GM19455 (cell line): Measurements from ENCODE around the gene GPR27.

Source experiments
- ATAC-seq: cut with Tn5 transposase; IDR thresholded peaks from one replicate; pipeline ENCODE4 v1.9.1; 2021; ENCODE audit not compliant: unreplicated experiment

The GPR27 gene

GRCh38 chr3:71784914-71785531, 31.4 kb downstream of the GPR27 start, which contains the start of gene PROK2:
PROK2 (minus strand) TSS chr3:71785148; CDS start chr3:71785052, 96 bp downstream.
- no peak for ATAC-seq

- ATAC-seq, result no peak
Observed at GRCh38 chr3:71785532-71786216, 32.0 kb downstream of the GPR27 start.

DNA sequence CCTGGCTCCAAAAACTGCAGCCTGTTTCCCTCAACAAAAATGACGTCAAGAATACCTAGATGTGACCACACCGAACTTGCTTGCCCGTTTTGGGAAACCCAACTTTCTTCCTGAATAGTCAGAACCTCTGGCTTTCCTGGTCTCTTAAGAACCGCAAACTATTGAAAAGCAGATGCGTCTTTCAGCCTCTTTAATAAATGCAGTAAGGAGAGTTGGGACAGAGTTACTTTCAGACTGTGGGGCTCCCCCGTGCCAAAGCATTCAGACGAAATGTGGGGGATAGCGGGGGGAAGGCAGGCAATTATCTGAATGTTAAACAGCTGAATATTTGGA, 32.5 kb downstream of the GPR27 start:
- ATAC-seq, result no peak

DNA sequence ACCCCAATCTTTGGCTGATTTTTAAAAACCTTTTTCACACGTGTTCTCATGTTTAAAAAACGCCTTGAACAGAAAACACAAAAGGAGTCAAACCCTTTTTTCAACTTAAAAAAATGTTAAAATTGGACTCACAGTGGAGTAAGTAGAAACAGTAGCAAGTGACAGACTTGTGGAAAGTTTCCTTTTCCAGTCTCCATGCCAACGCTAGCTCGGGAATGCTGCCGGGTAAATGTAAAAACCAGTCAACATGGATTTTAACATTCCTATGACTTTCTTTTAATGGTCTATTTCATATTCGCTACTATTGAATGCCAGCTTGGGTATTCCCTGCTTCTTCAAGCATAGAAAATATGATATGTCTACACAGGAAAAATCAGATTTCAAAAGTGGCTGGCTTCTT, 32.9 kb downstream of the GPR27 start:
- ATAC-seq, result no peak

GRCh38 chr3:71787851-71788405, 34.3 kb downstream of the GPR27 start:
- no peak for ATAC-seq

DNA sequence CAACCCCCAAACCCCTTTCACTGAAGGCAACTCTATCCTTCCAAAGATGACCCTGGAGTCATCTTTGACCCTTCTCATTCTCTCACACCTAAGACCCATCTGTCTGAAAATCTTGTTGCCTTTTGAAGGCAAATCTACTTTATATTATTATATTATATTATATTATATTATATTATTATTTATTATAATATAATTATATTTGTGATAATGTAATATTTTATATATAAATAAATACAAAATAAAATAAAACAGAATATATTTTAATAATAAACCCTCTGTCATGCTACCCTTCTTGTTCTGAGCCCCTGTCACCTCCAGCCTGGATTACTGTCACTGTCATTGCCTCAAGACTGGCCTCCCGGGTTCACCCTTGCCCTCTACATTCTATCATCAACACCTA, 36.3 kb downstream of the GPR27 start:
- no peak for ATAC-seq

DNA sequence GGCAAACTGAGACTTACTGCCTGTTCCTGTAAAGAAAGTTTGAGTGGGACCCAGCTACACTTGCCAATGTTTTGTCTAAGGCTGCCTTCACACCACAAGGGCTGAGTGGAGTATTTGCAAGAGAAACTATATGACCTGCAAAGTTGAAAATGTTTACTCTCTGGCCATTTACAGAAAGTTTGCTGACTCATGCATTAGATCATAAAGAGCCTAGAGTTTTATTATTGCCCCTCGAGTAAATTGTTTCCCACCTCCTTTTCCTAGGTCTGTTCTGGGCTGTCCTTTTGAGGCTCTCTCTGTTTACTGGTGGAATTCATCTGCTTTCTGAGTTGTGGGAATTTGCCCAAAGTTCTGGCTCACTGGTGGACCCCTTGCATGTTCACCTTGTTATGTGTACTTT, 38.0 kb downstream of the GPR27 start:
- ATAC-seq, result no peak

DNA sequence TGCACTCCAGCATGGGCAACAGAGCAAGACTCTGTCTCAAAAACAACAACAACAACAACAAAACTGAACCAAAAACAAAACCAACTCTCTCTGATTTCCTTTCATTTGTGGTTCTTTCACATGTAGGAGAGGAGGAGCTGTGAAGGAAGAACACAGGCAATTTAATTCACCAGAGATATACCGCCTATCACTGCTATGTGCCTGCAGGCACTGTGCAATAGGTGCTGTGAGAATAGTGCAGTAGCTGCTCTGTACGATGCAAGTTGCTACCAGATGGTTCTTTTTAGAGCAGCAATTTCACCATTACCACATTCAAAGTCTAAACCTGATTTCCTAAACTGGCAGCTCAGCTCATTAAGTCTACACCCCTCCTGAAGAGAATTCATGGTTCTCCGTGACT, 42.6 kb downstream of the GPR27 start:
- ATAC-seq, result no peak

DNA sequence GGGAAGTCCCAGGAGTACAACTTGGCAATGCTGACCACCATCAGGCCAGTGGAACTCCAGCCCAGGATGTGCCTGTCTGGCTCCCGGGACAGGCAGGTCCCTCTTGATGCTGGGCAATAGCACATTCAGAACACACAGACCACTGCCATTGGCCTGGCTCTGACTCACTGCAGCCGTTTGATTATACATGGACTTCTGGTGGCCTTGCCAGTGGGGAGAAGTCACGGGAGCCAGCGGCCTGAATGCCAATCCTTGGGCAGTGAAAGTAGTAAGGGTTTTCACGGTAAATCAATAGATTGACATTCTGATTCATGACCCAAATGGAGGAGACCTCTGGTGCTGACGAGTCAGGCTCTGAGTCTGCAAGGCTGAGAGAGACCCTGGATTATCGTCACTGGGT, 43.8 kb downstream of the GPR27 start:
- ATAC-seq, result no peak

GRCh38 chr3:71800023-71800422, 46.4 kb downstream of the GPR27 start:
- ATAC-seq, result no peak

DNA sequence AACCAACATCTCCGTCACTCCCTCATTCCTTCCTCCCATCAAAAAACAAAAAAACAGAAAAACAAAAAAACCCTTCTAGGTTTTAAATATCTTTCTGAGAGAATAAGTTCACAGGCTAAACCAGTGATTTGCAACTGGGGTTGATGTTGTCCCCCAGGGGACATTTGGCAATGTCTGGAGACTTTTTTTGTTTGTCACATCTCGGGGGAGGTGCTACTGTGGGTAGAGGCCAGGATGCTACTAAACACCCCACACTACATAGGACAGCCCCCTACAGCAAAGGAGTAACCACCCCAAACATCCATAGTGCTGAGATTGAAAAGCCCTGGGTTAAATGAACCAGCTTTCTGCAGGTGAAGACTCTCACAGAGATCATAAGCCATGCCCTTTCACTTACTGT, 48.3 kb downstream of the GPR27 start:
- ATAC-seq, result no peak

DNA sequence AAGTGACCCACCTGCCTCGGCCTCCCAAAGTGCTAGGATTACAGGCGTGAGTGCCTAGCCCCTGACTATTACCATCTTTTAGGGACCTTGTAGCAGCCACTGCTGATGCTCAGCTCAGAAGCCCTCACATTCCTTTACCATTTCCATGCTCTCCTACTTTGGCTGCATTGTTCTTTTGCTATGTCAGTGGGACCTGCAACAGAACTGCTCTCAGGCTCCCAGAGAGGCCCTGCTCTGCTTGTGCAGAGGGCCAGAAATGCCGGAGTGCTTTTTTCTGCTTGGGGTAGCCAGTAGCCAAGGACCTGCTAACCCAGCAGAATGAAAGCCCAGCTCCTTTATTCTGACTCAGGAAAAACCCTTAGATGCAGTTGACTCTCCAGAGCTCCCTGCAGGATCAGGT, 49.6 kb downstream of the GPR27 start:
- no peak for ATAC-seq

DNA sequence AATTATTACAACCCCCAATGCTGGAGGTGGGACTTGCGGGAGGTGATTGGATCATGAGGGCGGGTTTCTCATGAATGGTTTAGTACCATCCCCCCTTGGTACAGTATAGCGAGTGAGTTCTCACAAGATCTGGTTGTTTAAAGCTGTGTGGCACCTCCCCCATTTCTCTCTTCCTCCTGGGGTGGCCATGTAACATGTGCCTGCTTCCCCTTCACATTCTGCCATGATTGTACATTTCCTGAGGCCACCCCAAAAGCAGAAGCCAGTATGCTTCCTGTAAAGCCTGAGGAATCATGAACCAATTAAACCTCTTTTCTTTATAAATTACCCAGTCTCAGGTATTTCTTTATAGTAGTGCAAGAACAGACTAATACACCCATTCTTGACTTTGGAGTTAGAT, 51.5 kb downstream of the GPR27 start:
- no peak for ATAC-seq

DNA sequence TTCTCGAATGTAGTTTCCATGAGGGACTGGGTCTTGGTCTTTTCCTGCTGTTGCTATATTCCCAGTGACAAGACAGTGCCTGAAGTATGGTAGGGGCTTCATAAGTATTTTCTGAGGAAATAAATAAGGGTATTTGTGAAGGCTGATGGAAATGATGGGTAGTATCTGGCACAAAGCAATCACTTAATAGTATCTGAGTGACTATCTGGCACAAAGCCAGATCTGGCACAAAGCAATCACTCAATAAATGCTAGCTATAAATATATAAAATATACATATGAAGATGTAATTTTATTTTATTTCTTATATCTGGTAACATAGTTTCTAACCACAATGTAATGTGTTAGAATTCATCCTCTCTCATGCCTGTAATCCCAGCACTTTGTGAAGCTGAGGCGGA, 52.0 kb downstream of the GPR27 start:
- no peak for ATAC-seq
